ENCODE data around the gene ITPR2. TPM values are rescaled to one million over a fixed set of nuclear protein-coding genes. Genes with fewer than 3 reads are reported as not detected.

Gene ITPR2
- polyA plus RNA-seq, 2 of the 4 experiments (the other 2 are of a cell fraction), result 3.1 to 8.1 TPM

GRCh38 chr12:26295001-26295400 lies 538.0 kb downstream of the ITPR2 start:
- DNase-seq (ENCODE audit: low read depth in 1 of 2, low spot score in 1 of 2) (no peak), ATAC-seq (no peak), FAIRE-seq (no peak)
- H3K9me3 ChIP-seq, result no peaks in the 10 kb centered on the region
- no peak overlapping the region for H3K4me2 ChIP-seq
- H3K27ac ChIP-seq, result no peak overlapping the region
- ChIA-PET POLR2A (no interaction called here), CTCF (no interaction called here)
- TF ChIP-seq ZNF302 (CRISPR knock-in tag; IDR thresholded peaks at IDR 0.05) (no peak), NFE2L2 (conservative IDR thresholded peaks at IDR 0.05; ENCODE audit: low read length) (no peak), E2F6 (IDR thresholded peaks at IDR 0.05; ENCODE audit: borderline replicate concordance, low read depth) (no peak), FOSL2 (IDR thresholded peaks at IDR 0.05) (no peak), FOSL2 (CRISPR knock-in tag; IDR thresholded peaks at IDR 0.05) (no peak), CHD2 (IDR thresholded peaks at IDR 0.05; ENCODE audit: low read length, partially characterized antibody) (no peak), EHMT2 (IDR thresholded peaks at IDR 0.05; ENCODE audit: low read depth) (no peak), HEYL (CRISPR knock-in tag; IDR thresholded peaks at IDR 0.05) (no peak), MYC (IDR thresholded peaks at IDR 0.05; ENCODE audit: borderline replicate concordance, low read length) (no peak), HOXB13 (CRISPR knock-in tag; IDR thresholded peaks at IDR 0.05; ENCODE audit: low read depth) (no peak), CBX2 (IDR thresholded peaks at IDR 0.05; ENCODE audit: borderline replicate concordance, low read depth) (no peak), HMGXB4 (CRISPR knock-in tag; IDR thresholded peaks at IDR 0.05; ENCODE audit: borderline replicate concordance) (no peak)
- no peak overlapping the region for H3K4me3 ChIP-seq
- H3K4me1 ChIP-seq, result peaks cover 13% of the 10 kb centered on the region
- 59% methylated on average over 4 of the region's 4 CpGs for WGBS (ENCODE audit: missing lambda C conversion rate)

GRCh38 chr12:26293612-26294011 lies 539.4 kb downstream of the ITPR2 start:
- Histone ChIP-seq H3K27ac (no peak overlapping the region), H3K9me3 (no peaks in the 10 kb centered on the region), H3K4me1 (peaks cover 4% of the 10 kb centered on the region), H3K4me3 (no peak overlapping the region), H3K4me2 (no peak overlapping the region)
- ChIA-PET POLR2A (no interaction called here), CTCF (no interaction called here)
- TF ChIP-seq BHLHE40 (IDR thresholded peaks at IDR 0.05; ENCODE audit: low read depth, low read length) (no peak), MYC (IDR thresholded peaks at IDR 0.05; ENCODE audit: borderline replicate concordance, low read length) (no peak), EHMT2 (IDR thresholded peaks at IDR 0.05; ENCODE audit: low read depth) (no peak), SREBF2 (IDR thresholded peaks at IDR 0.05) (no peak), MAZ (IDR thresholded peaks at IDR 0.05; ENCODE audit: borderline replicate concordance, low read depth, low read length) (no peak), ZFP36 (IDR thresholded peaks at IDR 0.05; ENCODE audit: borderline replicate concordance, partially characterized antibody) (no peak), HOXA7 (CRISPR knock-in tag; IDR thresholded peaks at IDR 0.05) (no peak), HEYL (CRISPR knock-in tag; IDR thresholded peaks at IDR 0.05) (no peak), NFE2L2 (conservative IDR thresholded peaks at IDR 0.05; ENCODE audit: low read length) (no peak), CBX8 (IDR thresholded peaks at IDR 0.05) (no peak), TFCP2L1 (CRISPR knock-in tag; IDR thresholded peaks at IDR 0.05) (no peak), EHF (CRISPR knock-in tag; IDR thresholded peaks at IDR 0.05) (no peak), CTCF (IDR thresholded peaks at IDR 0.05) (no peak), ZC3H11A (IDR thresholded peaks at IDR 0.05) (no peak)
- no peak for FAIRE-seq
- no peak for ATAC-seq
- no peak for DNase-seq (ENCODE audit: low read depth in 1 of 2, low spot score in 1 of 2)
- 33% methylated on average over 2 of the region's 2 CpGs for WGBS (ENCODE audit: missing lambda C conversion rate)

All from A549 (cell line).